Measurements from ENCODE around the gene MGLL.

- TF ChIP-seq CTCF (conservative IDR thresholded peaks at IDR 0.05) (no peak), ZFX (IDR thresholded peaks at IDR 0.05) (no peak)
Observed at GRCh38 chr3:127734754-127735473, 87.4 kb downstream of the MGLL start.

Data from C4-2B (cell line).